PC-9 (cell line): ENCODE measurements around the gene ATP2C2. TPM values are rescaled to one million over a fixed set of nuclear protein-coding genes. Genes with fewer than 3 reads are reported as not detected.

Experiments used
- BruUV-seq: library from RNA; stranded (reverse); fragments of 400-500 nt; replicated peaks from 2 replicates; lab custom pipeline; 2021; lab: Mats Ljungman, UMichigan
- CTCF ChIA-PET: fragments of 300-600 bp; sonication (Branson Sonifier 250); formaldehyde crosslinking; loops from one replicate; lab custom pipeline; 2022; ENCODE audit warnings: antibody characterized with exemption; lab: Charles Lee
- POLR2A ChIA-PET: fragments of 300-600 bp; sonication (Branson Sonifier 250); formaldehyde crosslinking; loops from one replicate; lab custom pipeline; 2022; ENCODE audit warnings: antibody characterized with exemption; ENCODE audit not compliant: unreplicated experiment; lab: Charles Lee
- DNase-seq, 2 experiments: peaks; one replicate each; pipeline versions ENCODE4 v3.0.0 to v3.0.0-alpha.2; 2015 to 2022; ENCODE audit warnings: mixed read lengths in 1 of 2
- H2AFZ ChIP-seq: fragments of 200-600 bp; sonication (generic); 2 replicates; pipeline ENCODE4 v1.8.1; 2017; ENCODE audit warnings: antibody characterized with exemption
- H3F3A ChIP-seq: fragments of 200-600 bp; sonication (generic); 2 replicates; pipeline ENCODE4 v1.8.1; 2017; ENCODE audit warnings: antibody characterized with exemption, mild to moderate bottlenecking, low read depth; ENCODE audit not compliant: insufficient read depth
- H3K27ac ChIP-seq: fragments of 200-600 bp; sonication (generic); 2 replicates; pipeline ENCODE4 v1.6.1; 2016; ENCODE audit warnings: mixed run types
- H3K27me3 ChIP-seq: fragments of 200-600 bp; sonication (generic); 2 replicates; pipeline ENCODE4 v1.6.1; 2016; ENCODE audit warnings: low read depth, mixed run types; ENCODE audit not compliant: insufficient read depth
- H3K36me3 ChIP-seq: fragments of 200-600 bp; sonication (generic); 2 replicates; pipeline ENCODE4 v1.6.1; 2016; ENCODE audit warnings: low read depth, mixed run types
- H3K4me1 ChIP-seq: fragments of 200-600 bp; sonication (generic); replicated peaks from 2 replicates; pipeline ENCODE4 v1.6.1; 2016; ENCODE audit warnings: mixed run types; ENCODE audit not compliant: insufficient read depth
- H3K4me2 ChIP-seq: fragments of 200-600 bp; sonication (generic); 2 replicates; pipeline ENCODE4 v1.6.1; 2017; ENCODE audit warnings: mixed run types
- H3K4me3 ChIP-seq: fragments of 200-600 bp; sonication (generic); 2 replicates; pipeline ENCODE4 v1.6.1; 2016; ENCODE audit warnings: mixed run types
- H3K79me2 ChIP-seq: fragments of 200-600 bp; sonication (generic); 2 replicates; pipeline ENCODE4 v1.6.1; 2017; ENCODE audit warnings: low read depth, mixed run types
- H3K9me2 ChIP-seq: fragments of 200-600 bp; sonication (generic); 2 replicates; pipeline ENCODE4 v1.8.1; 2017; ENCODE audit warnings: mild to moderate bottlenecking; ENCODE audit not compliant: insufficient read depth
- H3K9me3 ChIP-seq: fragments of 200-600 bp; sonication (generic); 2 replicates; pipeline ENCODE4 v1.8.1; 2016; ENCODE audit warnings: low read depth; ENCODE audit not compliant: insufficient read depth
- H4K20me1 ChIP-seq: fragments of 200-600 bp; sonication (generic); 2 replicates; pipeline ENCODE4 v1.8.1; 2017; ENCODE audit not compliant: insufficient read depth
- CTCF ChIP-seq: fragments of 200-600 bp; sonication (generic); conservative IDR thresholded peaks from 2 replicates; pipeline ENCODE4 v1.6.1; 2017; ENCODE audit warnings: mixed run types, antibody characterized with exemption, mild to moderate bottlenecking, moderate library complexity
- EZH2 ChIP-seq: fragments of 200-600 bp; sonication (generic); IDR thresholded peaks from 2 replicates; pipeline ENCODE4 v1.8.0; 2017; ENCODE audit warnings: antibody characterized with exemption, low read depth
- intact Hi-C: fragments of 100-400 bp; cut with micrococcal nuclease; formaldehyde crosslinking; loops from one replicate; pipeline ENCODE4 v1.10.0; 2022; ENCODE audit not compliant: unreplicated experiment
- total RNA-seq: library from RNA; stranded (reverse); gene quantifications from 2 replicates; pipeline ENCODE4 v1.2.3, GENCODE V29; 2021

ATP2C2 gene
- total RNA-seq, 1 experiment from 2014 or later, result 17.2 TPM

GRCh38 chr16:84486126-84486525 lies 117.8 kb downstream of the ATP2C2 start:
- H3K4me2 ChIP-seq, result no peak overlapping the region
- no peaks in the 10 kb centered on the region for H3K27me3 ChIP-seq
- H3K9me2 ChIP-seq, result no peaks in the 10 kb centered on the region
- BruUV-seq, result no TSS peak
- H3K27ac ChIP-seq, result no peak overlapping the region
- H2AFZ ChIP-seq, result no peak overlapping the region
- peaks cover 35% of the 10 kb centered on the region for H3K36me3 ChIP-seq
- H3F3A ChIP-seq, result no peaks in the 10 kb centered on the region
- ChIA-PET POLR2A (no interaction called here), CTCF (no interaction called here)
- no peaks in the 10 kb centered on the region; the same call in 1 of the 2 replicates for H4K20me1 ChIP-seq
- H3K9me3 ChIP-seq, result no peaks in the 10 kb centered on the region
- TF ChIP-seq EZH2 (no peak), CTCF (no peak)
- DNase-seq, result no peak
- H3K4me3 ChIP-seq, result no peak overlapping the region
- intact Hi-C loops, result no loop called here
- no peaks in the 10 kb centered on the region for H3K4me1 ChIP-seq
- no peaks in the 10 kb centered on the region for H3K79me2 ChIP-seq

- no peaks in the 10 kb centered on the region for H3K27me3 ChIP-seq
- H3F3A ChIP-seq, result no peaks in the 10 kb centered on the region
- no peaks in the 10 kb centered on the region; the same call in 1 of the 2 replicates for H4K20me1 ChIP-seq
- no TSS peak for BruUV-seq
- no peaks in the 10 kb centered on the region for H3K4me1 ChIP-seq
- H3K27ac ChIP-seq, result no peak overlapping the region
- H2AFZ ChIP-seq, result no peak overlapping the region
- peaks cover 35% of the 10 kb centered on the region for H3K36me3 ChIP-seq
- no peak for DNase-seq
- no peaks in the 10 kb centered on the region for H3K79me2 ChIP-seq
- ChIA-PET CTCF (no interaction called here), POLR2A (no interaction called here)
- H3K4me2 ChIP-seq, result no peak overlapping the region
- TF ChIP-seq EZH2 (no peak), CTCF (no peak)
- intact Hi-C loops, result no loop called here
- no peaks in the 10 kb centered on the region for H3K9me2 ChIP-seq
- no peaks in the 10 kb centered on the region for H3K9me3 ChIP-seq
- no peak overlapping the region for H3K4me3 ChIP-seq
Measured at GRCh38 chr16:84486551-84487235, 118.4 kb downstream of the ATP2C2 start.

- TF ChIP-seq CTCF (no peak), EZH2 (no peak)
- Histone ChIP-seq H3K4me1 (no peaks in the 10 kb centered on the region), H3K9me3 (no peaks in the 10 kb centered on the region), H3K4me3 (no peak overlapping the region), H4K20me1 (no peaks in the 10 kb centered on the region; the same call in 1 of the 2 replicates), H2AFZ (no peak overlapping the region), H3K27me3 (no peaks in the 10 kb centered on the region), H3K9me2 (no peaks in the 10 kb centered on the region), H3K27ac (no peak overlapping the region), H3K79me2 (no peaks in the 10 kb centered on the region), H3F3A (no peaks in the 10 kb centered on the region), H3K4me2 (no peak overlapping the region), H3K36me3 (peaks cover 37% of the 10 kb centered on the region)
- DNase-seq, result no peak
- CTCF ChIA-PET, result no interaction called here
- no TSS peak for BruUV-seq
- POLR2A ChIA-PET, result no interaction called here
- intact Hi-C loops, result no loop called here
Measured at GRCh38 chr16:84487358-84487757, 119.0 kb downstream of the ATP2C2 start.
